Renal cortex interstitium (tissue), 11 donors: Measurements from ENCODE around the gene TRIM40. TPM values are rescaled to one million over a fixed set of nuclear protein-coding genes. Genes with fewer than 3 reads are reported as not detected.

Experiments
- DNase-seq, 11 donors: peaks; one replicate each; pipeline ENCODE4 v3.0.0-alpha.2; 2013; ENCODE audit warnings: low read depth in 9 of 11, low spot score in 4 of 11; ENCODE audit errors: extremely low read depth in 1 of 11
- polyA plus RNA-seq, 3 donors: library from polyadenylated mRNA; unstranded; fragments of 120-200 nt; gene quantifications; one replicate each; pipeline ENCODE4 v1.2.1, GENCODE V29; 2013; ENCODE audit not compliant: insufficient read length in 3 of 3

The TRIM40 gene
- polyA plus RNA-seq, 3 donors = 0.10 to 0.23 (median 0.11) TPM

DNA sequence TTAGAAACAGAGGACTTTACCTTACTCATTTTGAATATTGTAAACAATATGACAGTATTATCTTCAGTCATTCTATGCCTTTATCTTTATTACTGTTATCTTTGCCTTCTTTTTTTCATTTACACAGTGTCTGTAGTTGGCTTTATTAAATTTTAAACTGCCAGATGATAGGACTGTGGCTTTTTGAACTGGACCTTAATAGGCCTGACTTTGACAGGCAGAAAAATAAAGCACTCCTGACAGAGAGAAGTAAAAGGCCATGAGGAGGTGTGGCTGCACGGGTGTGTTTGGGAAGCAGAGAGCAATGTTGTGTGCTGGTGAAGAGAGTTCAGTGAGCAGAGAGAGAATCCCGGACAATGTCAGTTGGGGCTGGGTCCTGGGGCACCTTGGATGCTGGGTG, 7.8 kb downstream of the TRIM40 start:
- no peak for DNase-seq

DNA sequence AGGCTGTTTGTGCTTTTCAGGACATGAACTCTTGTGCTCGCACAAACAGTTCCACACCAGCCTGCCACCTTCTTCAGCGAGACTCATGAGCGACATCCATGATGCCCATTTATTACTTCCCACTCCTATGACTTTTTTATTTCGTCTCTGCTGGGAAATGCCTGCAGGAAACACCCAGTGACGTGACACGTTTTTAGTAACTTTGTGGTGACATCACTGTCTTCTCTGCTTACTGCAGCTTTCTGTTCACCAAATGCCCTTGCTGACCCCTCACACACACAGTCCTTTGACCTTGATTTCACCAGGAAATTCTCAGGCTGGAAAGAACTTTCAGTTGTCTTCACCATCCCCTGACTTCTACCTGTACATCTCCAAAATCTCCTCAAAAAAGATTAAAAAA, 8.9 kb downstream of the TRIM40 start:
- no peak for DNase-seq

GRCh38 chr6:30145818-30146217, 9.9 kb downstream of the TRIM40 start:
- no peak for DNase-seq

GRCh38 chr6:30147096-30147495, 11.2 kb downstream of the TRIM40 start:
- DNase-seq = no peak

DNA sequence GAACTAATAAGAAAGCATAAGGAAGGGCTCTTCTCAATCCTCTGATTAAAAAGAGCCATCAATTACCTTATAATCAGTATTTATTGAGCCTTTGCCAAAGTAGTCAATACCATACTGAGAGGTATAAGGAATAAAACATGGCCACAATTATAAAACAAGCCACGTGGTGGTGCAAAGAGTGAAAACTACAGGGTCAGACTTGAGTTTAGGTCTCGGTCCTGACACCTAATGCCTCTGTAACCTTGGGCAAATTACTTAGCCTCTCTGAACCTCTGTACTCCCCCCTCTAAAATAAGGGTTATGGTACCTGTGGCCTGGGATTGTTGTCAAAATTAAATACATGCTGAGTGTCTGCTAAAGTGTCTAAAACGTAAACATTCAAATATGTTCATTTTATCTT, 13.3 kb downstream of the TRIM40 start:
- no peak for DNase-seq

GRCh38 chr6:30149858-30150550, 14.1 kb downstream of the TRIM40 start:
- DNase-seq = no peak

- no peak for DNase-seq
Observed at GRCh38 chr6:30150671-30151395, 14.9 kb downstream of the TRIM40 start.

DNA sequence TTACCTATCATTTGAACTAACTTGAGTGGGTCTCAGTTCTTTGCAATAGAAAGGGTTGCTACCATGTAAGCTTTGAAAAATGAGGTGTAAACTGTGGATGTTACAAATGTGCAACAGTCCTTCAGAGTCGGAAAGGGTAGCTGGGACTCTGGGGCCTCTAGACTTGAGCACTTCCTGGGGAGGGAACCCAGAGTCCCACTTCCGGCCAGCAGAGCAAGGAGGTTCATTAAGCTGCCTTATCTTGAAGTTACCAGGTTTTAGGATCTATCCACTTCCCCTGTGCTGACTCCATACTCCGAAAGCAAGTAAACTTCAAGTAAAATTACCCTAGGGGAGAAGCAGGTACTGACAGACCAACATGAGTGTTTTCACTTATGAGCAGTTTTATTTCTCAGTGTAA, 15.6 kb downstream of the TRIM40 start:
- no peak for DNase-seq

DNA sequence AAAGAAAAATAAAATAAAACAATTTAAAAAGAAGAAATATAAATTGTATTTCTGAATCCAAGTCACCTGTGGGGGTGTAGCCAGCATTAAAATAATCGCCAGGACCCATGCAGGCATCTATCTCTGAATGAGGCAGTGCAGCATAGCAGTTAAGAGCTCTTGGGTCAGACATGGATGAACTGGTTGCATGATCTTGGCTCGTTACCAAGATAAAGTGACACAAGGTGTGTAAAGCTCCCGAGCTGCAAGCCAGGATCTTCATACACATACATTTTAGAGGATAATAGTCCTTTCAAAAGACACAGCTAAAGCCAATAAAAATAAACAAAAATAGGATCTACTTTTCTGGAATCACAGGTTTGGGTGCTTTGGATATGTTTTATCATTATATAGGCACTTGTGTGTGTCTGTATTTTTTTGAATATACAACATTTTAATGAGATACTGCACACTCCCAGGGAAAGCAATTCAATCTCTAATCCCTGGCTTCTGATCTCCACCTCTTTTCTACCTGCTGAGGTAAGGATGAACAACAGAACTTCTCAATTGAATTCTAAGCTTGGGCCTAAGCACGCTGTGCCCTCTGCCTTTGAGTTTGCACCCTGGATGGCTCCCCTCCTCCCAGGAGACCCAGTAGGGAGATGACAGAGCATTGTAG, 16.2 kb downstream of the TRIM40 start:
- DNase-seq = no peak

GRCh38 chr6:30152910-30153610, 17.1 kb downstream of the TRIM40 start:
- DNase-seq = no peak

GRCh38 chr6:30154061-30154460, 18.1 kb downstream of the TRIM40 start:
- no peak for DNase-seq

DNA sequence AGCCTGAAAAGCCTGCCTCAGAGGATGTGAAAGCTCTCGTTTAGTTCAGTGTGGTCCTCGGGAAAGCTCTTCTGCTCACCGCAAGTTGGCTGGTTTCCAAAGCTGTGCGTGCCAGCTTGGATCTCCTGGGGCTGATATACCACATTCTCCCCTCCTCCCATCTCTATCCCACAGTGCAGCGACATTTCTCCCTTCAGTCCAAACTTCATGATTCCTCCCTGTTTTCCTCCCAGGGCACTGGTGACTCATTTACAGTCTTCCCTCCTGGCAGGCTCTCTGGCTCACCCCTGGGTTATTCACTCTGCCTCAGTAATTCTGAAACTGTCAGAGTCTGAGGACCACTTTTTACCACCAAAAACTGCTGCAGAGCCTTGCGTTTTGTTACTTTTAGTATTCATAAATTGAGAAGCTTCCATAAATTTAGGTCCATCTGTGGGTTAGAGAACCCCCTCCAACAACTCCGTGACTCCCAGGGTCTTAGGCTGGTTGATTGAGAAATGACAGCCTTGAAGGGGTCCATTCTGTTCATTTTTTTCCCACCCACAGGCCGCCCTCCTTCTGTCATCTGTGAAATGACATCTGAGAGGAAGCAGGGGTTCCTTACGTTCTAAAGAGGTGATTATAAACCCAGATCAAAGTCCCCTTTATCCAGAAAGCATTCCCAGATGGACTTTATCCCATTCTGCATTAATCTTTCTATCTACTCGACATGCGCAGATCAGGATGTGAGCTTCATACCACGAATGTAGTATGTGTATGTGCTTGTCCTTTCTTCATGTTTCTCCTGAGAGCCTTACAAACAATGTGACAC, 19.0 kb downstream of the TRIM40 start:
- DNase-seq = peak in 1 of 11 donors; percentile 36

DNA sequence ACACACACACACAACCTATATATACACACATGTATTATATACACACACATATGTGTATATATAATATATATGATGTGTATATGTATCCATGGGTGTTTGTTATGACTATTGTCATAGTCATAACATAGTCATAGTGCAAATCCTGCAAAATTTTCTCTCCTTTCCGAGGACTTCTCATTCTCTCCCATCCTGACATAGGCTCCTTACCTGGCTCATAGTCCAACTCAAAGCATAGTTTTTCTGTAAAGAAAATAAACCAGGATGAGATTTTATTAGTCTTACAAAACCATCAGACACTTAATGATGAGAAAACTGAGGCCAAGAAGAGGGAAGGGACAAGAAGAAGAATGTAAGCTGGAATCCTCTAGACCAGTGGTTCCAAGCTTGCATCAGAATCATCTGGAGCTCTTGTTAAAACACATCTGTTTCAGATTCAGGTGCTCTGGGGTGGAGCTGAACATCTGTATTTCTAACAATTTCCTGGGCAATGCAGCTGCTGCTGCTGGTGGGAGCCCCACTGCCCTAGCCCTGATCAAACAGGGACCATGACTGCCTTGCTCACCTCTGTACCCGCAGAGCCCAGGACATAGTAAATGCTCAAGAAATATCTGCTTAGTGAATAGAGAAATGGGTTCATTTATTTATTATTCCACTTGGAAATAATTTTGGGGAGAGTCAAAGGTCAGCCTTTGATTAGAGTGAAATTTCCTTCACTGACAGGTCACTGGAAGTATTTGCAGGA, 19.8 kb downstream of the TRIM40 start:
- DNase-seq = no peak

DNA sequence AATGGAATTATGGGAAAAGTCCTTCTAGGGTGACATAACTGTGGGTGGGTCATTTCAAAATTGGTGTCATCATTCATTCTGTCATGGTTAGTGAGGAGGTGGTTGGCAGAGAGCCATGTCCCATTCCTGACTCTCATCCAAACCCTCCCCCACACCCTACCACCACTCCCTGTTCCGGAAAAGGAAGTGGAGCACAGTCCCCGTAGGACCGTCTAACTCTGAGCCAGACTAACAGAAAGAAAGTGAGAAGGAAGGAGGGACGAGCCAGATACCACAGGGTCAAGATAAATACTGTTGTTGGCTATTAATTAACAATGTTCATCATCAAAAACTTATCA, 20.3 kb downstream of the TRIM40 start:
- peak in 1 of 11 donors; percentile 37 for DNase-seq

DNA sequence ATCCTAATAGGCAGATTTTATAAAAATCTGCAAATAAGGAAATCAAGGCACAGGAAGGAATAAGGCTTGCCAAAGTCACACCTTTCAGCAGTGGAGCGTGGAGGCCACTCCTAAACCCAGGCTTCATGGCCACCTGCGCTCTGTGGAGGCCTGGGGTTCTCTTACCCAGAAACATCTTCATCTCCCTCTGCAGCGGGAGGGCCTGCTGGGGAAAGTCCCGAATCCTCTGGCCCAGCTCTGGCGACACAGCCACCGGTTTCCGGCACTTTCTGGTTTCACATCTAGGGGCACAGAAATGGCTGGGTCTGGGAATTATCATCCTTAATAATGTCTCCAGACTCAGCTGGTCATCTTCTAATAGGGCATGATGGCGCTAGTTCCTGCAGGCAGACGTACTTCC, 20.8 kb downstream of the TRIM40 start:
- no peak for DNase-seq

DNA sequence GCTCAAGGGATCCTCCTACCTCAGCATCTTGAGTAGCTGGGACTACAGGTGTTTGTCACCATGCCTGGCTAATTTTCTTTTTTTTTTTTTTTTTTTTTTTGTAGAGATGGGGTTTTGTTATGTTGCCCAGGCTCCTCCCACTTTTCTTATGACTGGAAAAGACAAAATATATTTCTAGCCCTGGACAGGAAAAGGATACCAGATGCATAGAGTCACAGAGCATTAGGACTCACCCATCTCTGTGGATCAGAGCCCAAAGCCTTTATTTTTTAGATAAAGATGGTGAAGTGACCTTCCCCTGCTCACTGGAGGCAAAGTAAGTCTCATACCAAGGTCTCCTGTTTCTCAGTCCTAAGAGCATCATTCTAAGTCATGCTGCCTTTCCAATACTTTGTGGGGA, 21.6 kb downstream of the TRIM40 start:
- no peak for DNase-seq

DNA sequence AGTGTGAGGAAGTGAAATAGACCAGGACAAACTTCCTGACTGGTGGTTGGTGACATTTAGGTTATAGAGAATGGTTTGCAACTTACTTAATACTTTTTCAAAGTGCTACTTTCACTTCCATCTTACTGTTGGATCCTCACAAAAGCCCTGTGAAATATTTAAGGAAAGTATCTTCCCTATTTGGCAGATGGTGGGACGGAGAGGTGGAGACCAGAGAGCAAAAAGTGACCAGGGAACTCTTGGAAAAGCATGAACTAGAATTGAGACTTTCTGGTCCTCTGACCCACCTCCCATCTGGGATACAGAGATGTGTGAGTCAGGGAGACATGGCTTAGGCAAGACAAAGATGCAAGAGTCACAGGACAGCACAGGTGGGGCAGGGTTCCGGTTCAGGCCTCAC, 22.1 kb downstream of the TRIM40 start:
- DNase-seq = no peak

DNA sequence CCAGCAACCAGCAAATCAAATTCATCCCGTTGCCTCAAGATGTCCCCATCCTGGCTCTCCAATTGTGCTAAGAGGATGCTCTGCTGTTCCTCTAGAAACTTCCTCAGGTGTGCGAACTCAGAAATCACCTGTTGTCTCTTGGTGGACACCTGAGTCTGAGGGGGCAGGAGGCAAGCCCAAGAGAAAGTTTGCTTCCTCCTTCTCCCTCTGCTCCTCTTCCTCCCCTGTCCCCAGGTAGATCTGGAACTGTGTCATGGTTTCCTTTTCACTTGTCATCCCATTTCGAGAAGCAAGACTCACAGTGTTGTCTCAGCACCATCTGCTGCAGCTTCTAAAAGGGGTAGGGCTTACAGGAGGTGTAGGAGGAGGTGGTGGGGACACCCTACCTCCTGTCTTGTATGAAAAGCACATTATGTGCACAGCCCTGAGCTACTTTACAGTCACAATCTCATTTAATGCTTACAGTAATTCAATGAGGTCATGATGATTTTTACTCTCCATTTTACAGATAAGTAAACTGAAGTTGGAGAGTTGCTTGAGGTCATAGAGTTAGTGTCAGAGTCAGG, 22.6 kb downstream of the TRIM40 start:
- DNase-seq = no peak
